HEK293T (cell line): ENCODE measurements around the gene BNIP3.

Source experiments
- BHLHE40 ChIP-seq: fragments of 450-650 bp; IDR thresholded peaks from 2 replicates; pipeline ENCODE4 v1.6.1; 2016; ENCODE audit warnings: mild to moderate bottlenecking, moderate library complexity, borderline replicate concordance
- ELF4 ChIP-seq: fragments of 450-650 bp; IDR thresholded peaks from 2 replicates; pipeline ENCODE4 v1.6.1; 2017; ENCODE audit warnings: antibody characterized with exemption
- FOXA1 ChIP-seq: fragments of 450-650 bp; IDR thresholded peaks from 2 replicates; pipeline ENCODE4 v1.6.1; 2016; ENCODE audit warnings: mild to moderate bottlenecking
- FOXK2 ChIP-seq: fragments of 450-650 bp; IDR thresholded peaks from 2 replicates; pipeline ENCODE4 v1.6.1; 2016; ENCODE audit warnings: mild to moderate bottlenecking
- FOXM1 ChIP-seq: fragments of 450-650 bp; IDR thresholded peaks from 2 replicates; pipeline ENCODE4 v1.6.1; 2017; ENCODE audit warnings: mild to moderate bottlenecking, borderline replicate concordance
- HDGF ChIP-seq: fragments of 450-650 bp; IDR thresholded peaks from 2 replicates; pipeline ENCODE4 v1.6.1; 2017; ENCODE audit warnings: antibody characterized with exemption, borderline replicate concordance
- LEF1 ChIP-seq: fragments of 450-650 bp; IDR thresholded peaks from 2 replicates; pipeline ENCODE4 v1.6.1; 2017; ENCODE audit warnings: mild to moderate bottlenecking, borderline replicate concordance
- NFRKB ChIP-seq: fragments of 450-650 bp; IDR thresholded peaks from 2 replicates; pipeline ENCODE4 v1.6.1; 2016; ENCODE audit warnings: mild to moderate bottlenecking, moderate library complexity
- SP1 ChIP-seq: fragments of 450-650 bp; IDR thresholded peaks from 2 replicates; pipeline ENCODE4 v1.6.1; 2017
- SUZ12 ChIP-seq: fragments of 450-650 bp; IDR thresholded peaks from 2 replicates; pipeline ENCODE4 v1.6.1; 2016; ENCODE audit warnings: mild to moderate bottlenecking
- TARDBP ChIP-seq: fragments of 450-650 bp; IDR thresholded peaks from 2 replicates; pipeline ENCODE4 v1.6.1; 2016
- ZNF384 ChIP-seq: fragments of 450-650 bp; IDR thresholded peaks from 2 replicates; pipeline ENCODE4 v1.6.1; 2016

DNA sequence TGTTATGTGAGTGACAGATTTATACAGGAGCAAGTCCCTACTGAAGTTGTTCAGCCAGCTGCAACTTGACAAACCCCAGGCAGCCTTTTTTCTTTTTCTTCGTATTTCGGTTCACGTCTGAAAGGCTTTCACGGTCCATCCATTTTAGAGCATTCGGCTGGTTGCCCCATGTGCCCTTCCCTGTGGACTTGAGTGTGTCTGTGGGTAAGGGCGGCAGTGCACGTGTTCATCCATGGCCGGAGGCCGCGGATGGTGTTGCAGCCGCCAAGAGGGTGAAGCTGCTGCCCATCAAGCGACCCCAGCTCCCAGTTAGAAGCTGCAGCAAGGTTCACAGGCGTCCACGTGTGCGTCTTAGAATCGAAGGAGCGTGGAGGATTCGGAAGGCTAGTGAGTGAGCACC is 45.0 kb downstream of the BNIP3 start:
- TF ChIP-seq ZNF384: no peak
- no peak for TF ChIP-seq FOXK2
- TF ChIP-seq FOXM1: no peak
- no peak for TF ChIP-seq TARDBP
- TF ChIP-seq HDGF: no peak
- TF ChIP-seq BHLHE40: no peak
- no peak for TF ChIP-seq ELF4
- no peak for TF ChIP-seq SUZ12
- TF ChIP-seq SP1: no peak
- no peak for TF ChIP-seq LEF1
- TF ChIP-seq FOXA1: no peak
- TF ChIP-seq NFRKB: no peak
